Right lobe of liver (tissue), 4 donors: ENCODE results near the gene AUNIP.

Experiments used
- CTCF ChIP-seq, 4 donors: fragments of 200-600 bp in 3 of 4; fragments of 450-650 bp in 1 of 4; IDR thresholded peaks; one replicate each; pipeline versions ENCODE4 v1.5.1 to v1.8.0; 2016 to 2022; ENCODE audit warnings: antibody characterized with exemption in 4 of 4, mild to moderate bottlenecking in 2 of 4
- POLR2A ChIP-seq: fragments of 450-650 bp; IDR thresholded peaks from one replicate; pipeline ENCODE4 v1.6.1; 2017; ENCODE audit warnings: antibody characterized with exemption, mild to moderate bottlenecking
- donor health status: DM: no; HTN: no; CAD: no.
- donor health status: DM: no; HTN: no; CAD: no.
- donor health status: DM: no; HTN: yes; CAD: no.

- no peak for TF ChIP-seq CTCF (IDR thresholded peaks at IDR 0.05)
- no peak for TF ChIP-seq POLR2A
These were observed 22.6 kb downstream of the AUNIP start for GRCh38 chr1:25836695-25837094.
